Smooth muscle cell of the brain vasculature (primary cell): Measurements from ENCODE around the gene TMEFF2.

Experiments used
- DNase-seq: peaks from one replicate; pipeline ENCODE4 v3.0.0-alpha.2; 2012; ENCODE audit warnings: low read depth, low spot score

Gene TMEFF2

GRCh38 chr2:191899410-191899809 lies 295.3 kb downstream of the TMEFF2 start:
- DNase-seq: no peak
